ENCODE data around the gene SPTLC3.

GRCh38 chr20:13130061-13130706, 121.4 kb downstream of the SPTLC3 start:
- TF ChIP-seq EP300 (IDR thresholded peaks at IDR 0.05) (no peak), POLR2A (IDR thresholded peaks at IDR 0.05) (no peak)
